Type B pancreatic cell (in vitro differentiated cells): ENCODE measurements around the gene CES1. TPM values are rescaled to one million over a fixed set of nuclear protein-coding genes. Genes with fewer than 3 reads are reported as not detected.
"Not testable (repeated sequence)": the region's sequence is repeated elsewhere in the genome, so short reads cannot be mapped to it uniquely, and the experiment has no call there.

ENCODE experiments used
- DNase-seq: peaks from one replicate; pipeline ENCODE4 v3.0.0; 2021; ENCODE audit warnings: mixed read lengths; ENCODE audit not compliant: unreplicated experiment; ENCODE audit errors: extremely low spot score
- H3K27ac Mint-ChIP-seq: 2 replicates; pipeline ENCODE4 v1.8.0; 2021; ENCODE audit warnings: mild to moderate bottlenecking, mixed read lengths
- H3K27me3 Mint-ChIP-seq: 2 replicates; pipeline ENCODE4 v1.8.0; 2021; ENCODE audit warnings: mixed read lengths
- H3K36me3 Mint-ChIP-seq: 2 replicates; pipeline ENCODE4 v1.8.0; 2021; ENCODE audit warnings: mixed read lengths
- H3K4me1 Mint-ChIP-seq: one replicate; pipeline ENCODE4 v1.8.0; 2021; ENCODE audit warnings: mixed read lengths; ENCODE audit not compliant: unreplicated experiment
- H3K4me3 Mint-ChIP-seq: 2 replicates; pipeline ENCODE4 v1.8.0; 2021; ENCODE audit warnings: mild to moderate bottlenecking, mixed read lengths
- H3K9me3 Mint-ChIP-seq: 2 replicates; pipeline ENCODE4 v1.8.0; 2021; ENCODE audit warnings: mixed read lengths
- total RNA-seq: library from RNA; stranded (reverse); gene quantifications from 2 replicates; pipeline ENCODE4 v1.2.1, GENCODE V29; 2021; ENCODE audit warnings: low replicate concordance
- TF ChIP-seq, protein P1 (sequence below): fragments of 200-600 bp; sonication (generic); conservative IDR thresholded peaks from 2 replicates; pipeline ENCODE4 v1.5.0; 2021; ENCODE audit warnings: antibody characterized with exemption, mild to moderate bottlenecking

The CES1 gene
- total RNA-seq, 1 donor from 2014 or later = 2.1 TPM

DNA sequence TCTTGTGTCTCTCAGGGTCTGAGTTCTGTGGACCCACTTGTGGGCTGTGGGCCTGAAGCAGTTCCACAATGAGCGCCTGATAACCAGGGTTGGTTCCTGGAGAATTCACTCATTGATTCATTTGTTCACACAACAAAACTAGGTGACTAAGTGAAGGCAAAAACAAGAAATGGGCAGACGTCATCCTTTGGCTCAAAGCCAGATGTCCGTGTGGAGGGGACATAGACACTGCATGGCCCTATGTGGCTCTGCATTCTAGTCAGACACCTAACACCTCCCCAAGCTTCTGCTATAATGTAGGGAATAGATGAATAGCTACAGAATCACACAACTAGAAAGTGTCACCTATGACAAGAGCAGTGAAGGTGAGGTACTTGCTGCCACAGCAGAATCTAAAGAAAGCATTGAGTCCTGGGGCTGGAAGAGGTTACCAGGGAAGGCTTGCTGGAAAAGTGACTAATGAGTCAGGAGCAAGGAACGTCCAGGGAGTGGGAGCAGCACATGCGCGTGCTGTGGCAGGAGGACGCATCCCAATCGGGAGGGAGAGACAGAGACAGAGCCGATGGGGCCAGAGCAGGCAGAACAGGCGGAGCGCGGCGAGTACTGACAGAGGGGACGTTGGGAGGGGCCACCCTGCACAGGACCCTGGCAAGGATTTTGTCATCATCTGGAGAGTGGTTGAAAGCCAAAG is 58.9 kb downstream of the CES1 start:
- peaks cover 38% of the 10 kb centered on the region for H3K27me3 Mint-ChIP-seq
- H3K4me1 Mint-ChIP-seq = no peaks in the 10 kb centered on the region

DNA sequence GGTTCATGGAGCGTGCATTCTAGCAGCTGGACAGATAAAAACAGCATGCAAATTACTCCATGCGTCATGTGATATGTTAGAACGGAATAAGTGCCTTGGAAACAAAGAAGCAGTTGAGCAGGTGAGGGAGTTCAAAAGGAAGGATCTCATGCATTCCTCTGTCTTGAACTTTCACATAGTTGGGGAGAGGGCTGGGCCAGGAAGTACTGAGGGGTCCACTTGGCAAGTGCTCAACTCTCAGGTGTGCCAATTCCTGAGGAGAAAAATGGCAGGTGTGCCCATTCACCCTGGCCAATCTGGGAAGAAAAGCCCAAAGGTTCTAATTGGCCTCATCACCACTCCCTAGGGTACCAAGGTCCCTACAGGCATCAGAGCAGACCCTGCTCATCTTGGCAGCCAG is 67.7 kb downstream of the CES1 start:
- no peak for DNase-seq
- no peaks in the 10 kb centered on the region for H3K36me3 Mint-ChIP-seq
- TF ChIP-seq, protein P1, sequence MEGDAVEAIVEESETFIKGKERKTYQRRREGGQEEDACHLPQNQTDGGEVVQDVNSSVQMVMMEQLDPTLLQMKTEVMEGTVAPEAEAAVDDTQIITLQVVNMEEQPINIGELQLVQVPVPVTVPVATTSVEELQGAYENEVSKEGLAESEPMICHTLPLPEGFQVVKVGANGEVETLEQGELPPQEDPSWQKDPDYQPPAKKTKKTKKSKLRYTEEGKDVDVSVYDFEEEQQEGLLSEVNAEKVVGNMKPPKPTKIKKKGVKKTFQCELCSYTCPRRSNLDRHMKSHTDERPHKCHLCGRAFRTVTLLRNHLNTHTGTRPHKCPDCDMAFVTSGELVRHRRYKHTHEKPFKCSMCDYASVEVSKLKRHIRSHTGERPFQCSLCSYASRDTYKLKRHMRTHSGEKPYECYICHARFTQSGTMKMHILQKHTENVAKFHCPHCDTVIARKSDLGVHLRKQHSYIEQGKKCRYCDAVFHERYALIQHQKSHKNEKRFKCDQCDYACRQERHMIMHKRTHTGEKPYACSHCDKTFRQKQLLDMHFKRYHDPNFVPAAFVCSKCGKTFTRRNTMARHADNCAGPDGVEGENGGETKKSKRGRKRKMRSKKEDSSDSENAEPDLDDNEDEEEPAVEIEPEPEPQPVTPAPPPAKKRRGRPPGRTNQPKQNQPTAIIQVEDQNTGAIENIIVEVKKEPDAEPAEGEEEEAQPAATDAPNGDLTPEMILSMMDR = no peak
- H3K4me3 Mint-ChIP-seq = no peak overlapping the region
- H3K27me3 Mint-ChIP-seq = peaks cover 29% of the 10 kb centered on the region
- no peak overlapping the region for H3K27ac Mint-ChIP-seq
- H3K9me3 Mint-ChIP-seq = no peaks in the 10 kb centered on the region
- no peaks in the 10 kb centered on the region for H3K4me1 Mint-ChIP-seq

More for the DNA sequence above, 58.9 kb downstream of the CES1 start:
- no peak overlapping the region for H3K27ac Mint-ChIP-seq
- H3K36me3 Mint-ChIP-seq = no peaks in the 10 kb centered on the region
- H3K4me3 Mint-ChIP-seq = no peak overlapping the region
- no peak for DNase-seq
- TF ChIP-seq, protein P1 = no peak
- H3K9me3 Mint-ChIP-seq = no peaks in the 10 kb centered on the region

DNA sequence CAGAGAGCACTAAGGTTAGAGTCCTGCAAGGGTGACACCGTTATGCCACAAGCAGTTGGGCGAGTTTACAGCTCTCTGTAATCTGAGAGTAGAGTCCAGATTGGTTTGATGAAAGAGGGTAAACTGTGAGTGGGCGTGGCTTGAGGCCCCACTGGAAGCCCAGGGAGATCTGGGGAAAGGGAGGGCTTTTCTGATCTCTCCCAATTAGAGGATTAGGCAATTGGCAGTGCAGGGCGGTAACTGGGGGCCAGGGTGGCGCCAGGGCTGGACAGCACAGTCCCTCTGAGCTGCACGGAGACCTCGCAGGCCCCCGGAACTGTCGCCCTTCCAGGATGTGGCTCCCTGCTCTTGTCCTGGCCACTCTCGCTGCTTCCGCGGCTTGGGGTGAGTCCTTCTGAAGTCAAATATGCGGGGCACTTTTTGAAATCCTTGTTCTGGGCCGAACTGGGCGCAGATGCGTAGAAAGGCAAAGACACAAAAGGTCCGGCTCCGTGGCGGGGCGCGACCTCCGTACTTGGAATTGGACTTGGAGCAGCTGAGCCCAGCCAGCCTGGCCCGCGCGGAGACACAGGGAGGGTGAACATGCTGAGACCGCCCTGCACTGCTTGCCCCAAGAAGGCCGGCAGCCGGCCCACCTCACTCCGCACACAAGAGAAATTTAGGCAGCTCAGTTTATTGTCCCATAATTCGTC is 72.4 kb downstream of the CES1 start:
- H3K4me1 Mint-ChIP-seq = no peaks in the 10 kb centered on the region
- H3K27me3 Mint-ChIP-seq = peaks cover 39% of the 10 kb centered on the region
- no peaks in the 10 kb centered on the region for H3K36me3 Mint-ChIP-seq
- H3K4me3 Mint-ChIP-seq = peak overlapping the region; percentile 76
- H3K27ac Mint-ChIP-seq = no peak overlapping the region
- H3K9me3 Mint-ChIP-seq = no peaks in the 10 kb centered on the region
- TF ChIP-seq, protein P1 = no peak
- DNase-seq = no peak

DNA sequence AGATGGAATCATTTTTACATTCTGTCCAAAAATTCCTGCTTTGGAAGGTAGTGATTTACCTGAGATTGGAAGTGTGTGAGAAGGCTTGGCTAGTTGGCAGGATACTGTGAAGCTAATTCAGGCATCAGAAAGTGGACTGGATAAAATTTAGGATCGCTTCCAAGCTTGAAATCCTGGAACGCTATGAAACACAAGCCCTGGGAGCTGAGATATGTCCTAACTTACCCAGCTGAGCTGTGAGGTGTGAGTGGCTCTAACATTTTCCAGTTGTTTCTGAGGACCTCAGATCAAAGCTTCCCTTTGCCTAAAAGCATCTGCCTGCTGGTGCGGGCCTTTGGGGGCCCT is 73.0 kb downstream of the CES1 start:
- not testable (repeated sequence) for H3K9me3 Mint-ChIP-seq, DNase-seq, H3K36me3 Mint-ChIP-seq, H3K27ac Mint-ChIP-seq, H3K4me1 Mint-ChIP-seq
- Mint-ChIP-seq H3K27me3 (peaks cover 39% of the 10 kb centered on the region), H3K4me3 (peak overlapping the region; percentile 76)

DNA sequence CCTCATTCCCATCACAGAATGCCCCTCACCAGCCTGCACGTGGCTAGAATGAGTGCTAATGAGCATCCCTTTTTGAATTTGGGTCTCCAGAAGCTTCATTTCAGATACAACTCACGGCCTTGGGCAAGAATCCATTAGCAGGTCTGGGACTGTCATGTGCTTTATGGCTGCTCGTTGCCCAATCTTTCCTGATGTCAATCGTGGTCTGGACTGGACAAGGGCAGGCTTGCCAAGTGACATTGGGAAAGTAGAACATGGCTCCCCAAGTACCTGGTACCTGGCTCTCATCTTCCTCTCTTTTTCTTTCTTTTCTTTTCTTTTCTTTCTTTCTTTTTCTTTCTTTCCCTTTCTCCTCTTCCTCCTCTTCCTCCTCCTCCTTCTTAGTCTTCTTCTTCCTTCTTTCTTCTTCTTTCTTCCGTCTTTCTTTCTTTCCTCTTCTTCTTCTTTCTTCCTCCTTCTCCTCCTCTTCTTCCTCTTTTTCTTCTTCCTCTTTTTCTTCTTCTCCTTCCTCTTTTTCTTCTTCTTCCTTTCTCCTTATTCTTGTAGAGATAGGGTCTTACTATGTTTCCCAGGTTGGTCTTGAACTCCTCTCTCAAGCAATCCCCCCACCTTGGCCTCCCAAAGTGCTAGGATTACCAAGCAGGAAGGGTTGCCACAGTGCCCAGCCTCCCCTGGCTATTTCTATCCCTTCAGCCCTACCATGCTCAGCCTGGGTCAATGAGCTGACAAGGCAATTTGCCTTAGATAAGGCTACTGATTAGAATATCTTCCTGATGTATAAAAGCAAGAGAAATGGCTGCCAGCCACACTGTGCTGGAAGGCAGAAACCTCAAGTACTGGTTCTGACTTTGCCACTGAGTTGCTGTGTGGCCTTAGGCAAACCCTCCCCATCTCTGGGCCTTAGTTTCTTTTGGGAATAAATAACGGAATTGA is 75.0 kb downstream of the CES1 start:
- not testable (repeated sequence) for H3K9me3 Mint-ChIP-seq, H3K36me3 Mint-ChIP-seq, H3K4me3 Mint-ChIP-seq, H3K27ac Mint-ChIP-seq, H3K4me1 Mint-ChIP-seq, DNase-seq
- peaks cover 36% of the 10 kb centered on the region for H3K27me3 Mint-ChIP-seq

DNA sequence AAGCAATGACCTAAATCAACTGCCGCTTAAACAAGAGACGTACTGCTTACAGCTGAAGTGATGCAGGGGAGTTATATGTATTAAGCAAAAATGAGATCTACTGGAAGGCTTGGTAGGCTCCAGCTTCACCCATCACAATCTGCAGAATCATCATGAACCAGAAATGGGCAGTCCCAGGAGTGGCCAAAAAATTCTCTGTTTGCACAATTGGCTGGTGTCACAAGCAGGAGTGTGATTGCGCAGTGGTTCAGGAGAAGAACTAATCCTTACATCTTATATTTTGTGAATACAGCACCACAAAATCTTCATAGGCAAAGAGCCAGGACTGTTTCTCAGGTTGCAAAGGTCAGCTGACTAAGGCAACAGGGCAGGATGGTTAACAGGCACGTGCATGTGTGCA is 75.9 kb downstream of the CES1 start:
- Mint-ChIP-seq H3K27me3 (peaks cover 29% of the 10 kb centered on the region), H3K36me3 (peaks cover 4% of the 10 kb centered on the region), H3K27ac (no peak overlapping the region), H3K9me3 (peaks cover 6% of the 10 kb centered on the region), H3K4me1 (no peaks in the 10 kb centered on the region), H3K4me3 (no peak overlapping the region)
- TF ChIP-seq, protein P1 = no peak
- no peak for DNase-seq
